Prostate gland (tissue), 2 donors: ENCODE measurements around the gene ARHGEF28.

Experiments used
- CTCF ChIP-seq, 4 experiments: fragments of 200-600 bp in 2 of 4; fragments of 450-650 bp in 2 of 4; sonication (generic) in 2 of 4; IDR thresholded peaks; 1 replicate in 3 of 4; 2 replicates in 1 of 4; pipeline ENCODE4 v1.5.1; 2016 to 2019; ENCODE audit warnings: antibody characterized with exemption in 4 of 4, mild to moderate bottlenecking in 2 of 4, moderate library complexity in 2 of 4
- POLR2AphosphoS5 ChIP-seq: sonication (generic); formaldehyde crosslinking; IDR thresholded peaks from one replicate; pipeline ENCODE4 v1.6.1; 2017; ENCODE audit warnings: antibody characterized with exemption

GRCh38 chr5:73626814-73627313 lies 868 bp downstream of the ARHGEF28 start:
- TF ChIP-seq CTCF (IDR thresholded peaks at IDR 0.05) (no peak), POLR2AphosphoS5 (no peak)
